Non-pigmented ciliary epithelial cell (primary cell): ENCODE measurements around the gene EVX2.

Experiments
- DNase-seq: peaks from one replicate; pipeline ENCODE4 v3.0.0-alpha.2; 2010; ENCODE audit warnings: low read depth

EVX2 gene

GRCh38 chr2:176096243-176096985 is 12.7 kb upstream of the EVX2 start:
- DNase-seq = no peak

- no peak for DNase-seq
Observed at GRCh38 chr2:176095421-176095820, 11.7 kb upstream of the EVX2 start.

- no peak for DNase-seq
Observed at GRCh38 chr2:176094349-176094748, 10.6 kb upstream of the EVX2 start.

GRCh38 chr2:176093898-176094249 is 10.1 kb upstream of the EVX2 start:
- no peak for DNase-seq

- DNase-seq = no peak
Observed at GRCh38 chr2:176093145-176093897, 9.6 kb upstream of the EVX2 start.

- no peak for DNase-seq
Observed at GRCh38 chr2:176092270-176093144, 8.7 kb upstream of the EVX2 start, which contains the start of gene HOXD13. Gene HOXD13, plus strand, starts transcription at chr2:176092721. Its CDS starts 170 bp downstream, at chr2:176092891.

- no peak for DNase-seq
Observed at GRCh38 chr2:176091329-176092258, 7.8 kb upstream of the EVX2 start.

GRCh38 chr2:176090862-176091261 is 7.1 kb upstream of the EVX2 start:
- no peak for DNase-seq

- DNase-seq = no peak
Observed at GRCh38 chr2:176089843-176090395, 6.2 kb upstream of the EVX2 start.

GRCh38 chr2:176088937-176089842 is 5.4 kb upstream of the EVX2 start:
- no peak for DNase-seq

- DNase-seq = no peak
Observed at GRCh38 chr2:176088048-176088936, 4.5 kb upstream of the EVX2 start.

GRCh38 chr2:176087330-176088047 is 3.7 kb upstream of the EVX2 start:
- DNase-seq = no peak

- DNase-seq = no peak
Observed at GRCh38 chr2:176085861-176086771, 2.4 kb upstream of the EVX2 start.

- no peak for DNase-seq
Observed at GRCh38 chr2:176085120-176085788, 1.5 kb upstream of the EVX2 start.

- no peak for DNase-seq
Observed at GRCh38 chr2:176084611-176085119, 903 bp upstream of the EVX2 start.
